Fibroblast of skin of scalp (primary cell): ENCODE data around the gene OR2AG1. TPM values are rescaled to one million over a fixed set of nuclear protein-coding genes. Genes with fewer than 3 reads are reported as not detected.

Experiments used
- DNase-seq: peaks from one replicate; pipeline ENCODE4 v3.0.0-alpha.2; 2013
- polyA plus RNA-seq, 2 experiments: library from polyadenylated mRNA; unstranded; fragments of 120-200 nt; gene quantifications; one replicate each; pipeline ENCODE4 v1.2.1, GENCODE V29; 2013; ENCODE audit not compliant: insufficient read length in 2 of 2

Gene OR2AG1, protein sequence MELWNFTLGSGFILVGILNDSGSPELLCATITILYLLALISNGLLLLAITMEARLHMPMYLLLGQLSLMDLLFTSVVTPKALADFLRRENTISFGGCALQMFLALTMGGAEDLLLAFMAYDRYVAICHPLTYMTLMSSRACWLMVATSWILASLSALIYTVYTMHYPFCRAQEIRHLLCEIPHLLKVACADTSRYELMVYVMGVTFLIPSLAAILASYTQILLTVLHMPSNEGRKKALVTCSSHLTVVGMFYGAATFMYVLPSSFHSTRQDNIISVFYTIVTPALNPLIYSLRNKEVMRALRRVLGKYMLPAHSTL
- polyA plus RNA-seq (2013, experiment 1 of 2; ENCODE audit: insufficient read length): not detected
- not detected for polyA plus RNA-seq (2013, experiment 2 of 2; ENCODE audit: insufficient read length)

DNA sequence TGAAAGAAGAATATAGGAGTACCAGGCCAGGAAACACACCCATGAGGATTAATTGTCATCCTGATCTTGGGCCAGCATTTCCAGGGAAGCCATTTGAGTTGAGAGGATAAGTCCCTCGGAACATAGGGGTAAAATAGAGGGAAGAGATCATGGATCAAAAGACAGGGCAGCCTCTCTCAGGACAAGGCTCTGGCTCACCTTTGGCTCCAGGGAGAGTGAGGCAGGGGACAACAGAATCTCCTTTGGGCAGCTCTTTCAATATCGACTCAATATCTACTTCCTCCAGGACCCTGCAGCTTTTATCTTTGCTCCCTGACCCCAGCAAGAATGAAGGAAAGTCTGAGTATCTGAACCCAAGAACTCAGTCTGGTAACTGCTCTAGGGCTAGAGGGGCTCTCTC is at the start of gene OR2AG1:
TSS of gene OR2AG1 (plus strand) at position 301 of the 400 bp plus-strand sequence. CDS start 2,018 bp downstream, outside the sequence.
- no peak for DNase-seq

GRCh38 chr11:6733326-6734275 is 49.2 kb upstream of the OR2AG1 start:
- DNase-seq: no peak

- no peak for DNase-seq
Observed at GRCh38 chr11:6734616-6735015, 48.2 kb upstream of the OR2AG1 start.

DNA sequence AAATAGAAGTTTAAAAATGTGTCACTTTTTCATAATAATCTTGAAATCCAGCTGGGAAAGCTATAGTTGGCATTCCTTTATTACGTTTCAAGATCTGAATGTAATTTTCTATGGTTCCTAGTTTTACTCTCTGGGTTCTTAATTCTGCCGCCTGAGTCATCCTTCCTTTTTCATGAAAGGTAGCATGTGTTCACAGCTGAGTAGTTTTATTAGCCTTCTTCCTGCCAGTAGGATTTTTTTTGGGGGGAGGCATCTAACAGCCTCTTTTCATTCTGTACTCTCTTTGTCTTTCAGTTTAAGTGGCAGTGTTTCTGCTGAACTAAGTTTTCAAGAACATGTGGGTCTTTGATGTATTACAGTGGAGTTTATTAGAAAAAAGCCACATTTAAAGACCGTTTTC is 47.5 kb upstream of the OR2AG1 start:
- peak; percentile 8 for DNase-seq

- peak; percentile 4 for DNase-seq
Observed at GRCh38 chr11:6736495-6737121, 46.2 kb upstream of the OR2AG1 start.

DNA sequence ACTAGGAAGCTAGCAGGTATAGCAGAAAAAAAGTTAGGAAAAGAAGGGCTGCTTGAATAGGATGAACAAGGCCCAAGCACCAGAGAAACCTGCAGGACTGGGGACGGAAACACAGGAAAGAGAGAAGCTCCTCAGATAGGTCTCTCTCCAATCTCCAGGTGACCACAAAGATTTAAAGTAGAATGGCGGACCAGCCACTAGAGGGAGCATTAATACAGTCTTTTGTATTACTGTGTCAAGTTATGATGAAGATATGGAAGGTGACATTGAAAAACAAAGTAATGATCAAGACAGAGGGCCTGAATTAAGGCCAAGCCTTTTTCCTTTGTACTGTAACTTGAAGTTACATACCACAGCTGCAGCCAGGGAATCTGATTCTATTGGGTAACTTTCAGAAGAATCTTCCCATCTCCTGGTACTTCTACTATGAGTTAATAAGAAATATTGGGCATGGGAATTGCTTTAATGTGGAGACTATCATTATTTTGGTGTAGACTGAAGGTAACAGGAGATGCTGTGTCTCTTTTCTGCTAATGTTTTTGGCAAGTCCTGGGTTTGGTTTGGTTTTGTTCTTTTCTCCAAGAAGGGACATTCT is 44.9 kb upstream of the OR2AG1 start:
- peak; percentile 32 for DNase-seq

DNA sequence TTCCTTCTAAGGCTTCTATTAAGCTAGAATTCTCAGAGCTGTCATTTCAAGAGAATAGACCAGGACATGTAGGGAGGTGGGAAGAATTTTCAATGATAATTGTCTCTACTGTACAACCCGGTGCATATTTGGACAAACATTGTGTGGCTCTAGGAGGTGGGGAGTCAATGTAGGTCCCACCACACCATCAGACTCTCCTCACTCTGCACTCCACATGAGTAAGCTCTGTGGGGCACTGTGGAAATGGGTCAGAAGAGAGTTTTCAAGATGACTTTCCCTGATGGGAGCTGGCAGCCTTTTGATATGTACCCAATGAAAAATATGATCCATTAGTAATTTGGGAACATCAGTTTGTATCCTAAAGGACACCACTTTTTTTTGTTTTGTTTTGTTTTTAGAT is 44.2 kb upstream of the OR2AG1 start:
- no peak for DNase-seq

GRCh38 chr11:6742260-6742659 is 40.6 kb upstream of the OR2AG1 start:
- DNase-seq: no peak

DNA sequence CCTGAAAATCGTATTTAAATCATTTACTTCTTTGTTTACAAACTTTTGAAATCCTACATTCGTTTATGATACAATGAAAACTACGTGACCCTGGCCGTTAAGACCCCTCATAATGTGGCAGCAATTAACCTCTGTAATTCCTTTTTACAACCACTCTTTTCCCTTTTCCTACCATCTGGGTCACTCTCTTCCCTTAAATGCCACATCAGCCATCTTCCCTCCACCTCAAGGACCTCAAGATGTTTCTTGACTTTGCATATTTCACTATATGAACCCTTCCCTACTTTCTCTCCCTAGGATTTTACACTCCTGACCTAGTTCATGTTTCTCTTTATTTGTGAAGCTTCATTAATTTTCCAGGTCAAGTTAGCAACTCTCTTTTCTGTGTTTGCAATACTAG is 37.8 kb upstream of the OR2AG1 start:
- DNase-seq: no peak

- no peak for DNase-seq
Observed at GRCh38 chr11:6745465-6746015, 37.3 kb upstream of the OR2AG1 start.

DNA sequence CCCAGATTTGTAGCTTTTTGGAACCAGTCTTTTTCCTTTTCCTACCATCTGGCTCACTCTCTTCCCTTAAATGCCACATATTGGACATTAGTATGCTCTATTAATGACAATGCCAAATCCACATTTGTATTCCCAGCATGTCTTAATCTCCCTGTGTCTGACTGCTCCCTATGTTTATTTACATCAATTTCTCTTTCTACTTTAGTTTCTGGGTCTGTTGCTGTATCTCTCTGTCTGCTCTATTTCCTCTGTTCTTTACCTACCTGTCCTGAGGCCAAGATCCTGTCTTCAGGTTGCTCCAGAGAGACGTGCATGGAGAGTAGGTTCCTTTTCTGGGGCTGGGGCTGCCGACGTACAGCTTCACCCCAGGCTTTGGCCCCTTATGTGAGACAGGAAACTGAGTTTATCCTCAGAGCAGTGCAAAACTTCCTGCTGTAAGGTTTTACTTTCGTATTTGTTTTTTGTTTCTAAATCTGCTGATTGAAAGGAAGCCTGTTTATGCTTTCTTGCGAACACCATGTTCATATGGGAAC is 36.7 kb upstream of the OR2AG1 start:
- DNase-seq: no peak

GRCh38 chr11:6746626-6747025 is 36.2 kb upstream of the OR2AG1 start:
- no peak for DNase-seq

GRCh38 chr11:6747097-6747668 is 35.6 kb upstream of the OR2AG1 start:
- no peak for DNase-seq

GRCh38 chr11:6755303-6755952 is 27.4 kb upstream of the OR2AG1 start:
- peak; percentile 32 for DNase-seq

DNA sequence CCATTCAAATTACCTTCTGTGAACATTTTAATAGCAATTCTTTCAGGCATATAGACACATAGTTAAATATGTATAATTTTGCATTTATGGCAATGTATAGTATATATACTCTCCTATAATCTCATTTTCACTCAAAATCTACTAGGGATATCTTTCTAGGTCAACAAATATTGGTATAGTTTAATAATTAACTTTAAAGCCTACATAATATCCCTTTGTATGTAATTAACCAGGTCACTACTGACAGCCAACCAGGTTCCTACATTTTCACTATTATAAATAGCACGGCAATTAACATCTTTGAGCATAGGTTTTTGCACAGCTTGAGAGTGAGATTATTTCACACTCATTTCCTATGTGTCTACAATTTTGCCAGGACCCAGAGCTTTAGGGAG is 26.9 kb upstream of the OR2AG1 start:
- no peak for DNase-seq

- DNase-seq: peak; percentile 52
Observed at GRCh38 chr11:6757373-6757967, 25.4 kb upstream of the OR2AG1 start.

DNA sequence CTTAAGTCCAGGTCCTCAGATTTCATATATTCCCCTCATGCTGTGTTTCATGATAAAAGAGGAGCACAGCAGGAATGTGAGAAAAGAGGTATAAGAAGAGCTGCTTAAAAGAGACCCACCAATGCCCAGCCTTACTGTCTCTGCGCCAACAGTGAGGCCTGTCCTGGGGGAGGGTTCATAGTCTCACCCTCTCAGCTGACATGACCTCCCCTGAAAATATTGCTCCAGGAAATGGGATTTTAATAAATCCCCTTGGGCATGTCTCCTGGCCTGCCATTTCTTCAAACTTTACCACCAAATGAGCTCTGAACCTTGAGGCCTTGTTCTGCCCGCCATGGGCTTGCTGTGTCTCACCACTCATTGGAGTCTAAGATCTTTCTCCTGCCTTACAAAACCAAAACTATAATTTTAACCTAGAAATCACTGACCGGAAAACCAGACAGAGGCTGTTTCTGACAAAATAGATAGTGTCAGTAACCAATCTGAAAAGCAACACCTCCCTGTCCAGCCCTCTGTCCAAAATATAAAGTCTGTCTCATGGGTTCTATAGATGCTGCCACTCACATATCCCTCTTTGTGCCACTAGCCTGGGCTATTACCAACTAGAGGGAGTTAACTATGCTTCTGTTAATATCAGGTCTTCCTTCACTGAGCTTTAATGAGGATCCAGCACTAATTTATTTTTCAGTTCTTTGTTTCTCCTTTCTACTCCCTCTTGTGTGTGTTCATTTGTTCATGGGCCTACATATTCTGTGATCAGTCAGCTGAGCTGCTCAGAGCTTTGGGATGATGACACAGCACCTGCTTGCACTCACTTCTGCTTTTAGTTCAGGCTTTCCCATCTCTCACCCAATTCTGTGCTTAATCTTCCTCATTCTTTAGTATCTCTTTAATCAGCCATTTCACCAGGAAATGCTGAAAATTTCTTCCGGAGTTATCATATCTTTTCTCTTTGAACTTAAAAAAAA is 10.6 kb upstream of the OR2AG1 start, which contains the start of gene OR2AG2:
TSS of gene OR2AG2 (minus strand) at position 51 of the 968 bp plus-strand sequence. CDS start 3,019 bp downstream, outside the sequence.
- DNase-seq: no peak

GRCh38 chr11:6778518-6778917 is 4.3 kb upstream of the OR2AG1 start:
- no peak for DNase-seq

- no peak for DNase-seq
Observed at GRCh38 chr11:6780829-6781228, 2.0 kb upstream of the OR2AG1 start.
